ENCODE data around the gene NDUFAB1. TPM values are rescaled to one million over a fixed set of nuclear protein-coding genes. Genes with fewer than 3 reads are reported as not detected.

The NDUFAB1 gene
- total and polyA plus RNA-seq, 2 of the 13 experiments (the other 11 are each of a cell fraction or from before 2014, with no cell fraction given) = 221 to 601 TPM

DNA sequence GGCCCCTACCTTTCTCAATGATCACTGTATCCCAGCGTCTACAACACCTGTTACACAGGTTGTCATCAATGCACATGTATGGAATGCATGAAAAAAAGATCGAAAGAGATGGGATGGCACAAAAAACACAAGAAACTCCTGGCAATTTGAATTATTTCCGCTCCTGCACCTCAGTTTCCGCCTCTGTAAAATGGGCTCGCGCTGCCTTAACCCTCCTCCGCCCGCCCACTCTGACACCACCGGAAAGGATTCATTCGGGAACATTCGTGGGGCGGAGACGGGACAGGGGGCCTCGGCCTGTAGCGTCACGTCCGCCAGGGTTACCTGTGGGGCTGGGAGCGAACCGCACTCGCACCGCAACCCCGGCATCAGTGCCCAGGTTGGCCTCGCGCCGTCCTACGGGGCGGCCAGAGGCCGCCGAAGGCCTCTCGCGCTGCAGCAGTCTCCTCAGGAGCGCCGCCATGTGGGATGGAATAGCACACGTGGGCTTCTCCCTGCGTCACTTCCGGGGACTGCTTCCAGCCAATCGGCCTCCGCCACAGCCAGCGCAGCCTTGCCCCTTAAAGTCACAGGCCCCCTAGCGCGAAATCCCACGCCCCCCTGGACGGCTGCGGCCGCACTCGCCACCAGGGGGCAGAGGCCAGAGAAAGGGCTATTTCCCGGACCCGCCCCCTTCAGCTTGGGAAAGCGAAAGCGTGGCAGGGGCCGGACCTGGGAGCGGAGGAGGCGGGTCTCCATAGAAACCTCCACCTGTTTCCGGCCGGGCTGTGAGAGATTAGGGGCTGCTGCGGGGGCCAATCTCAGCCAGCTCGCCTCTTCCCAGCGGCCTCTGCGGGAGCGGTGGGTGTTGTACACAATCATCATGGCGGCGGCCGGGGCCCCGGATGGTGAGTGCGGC is 39.0 kb downstream of the NDUFAB1 start, which contains the start of the genes EARS2 and UBFD1 (continued):
- TF ChIP-seq, protein P1, sequence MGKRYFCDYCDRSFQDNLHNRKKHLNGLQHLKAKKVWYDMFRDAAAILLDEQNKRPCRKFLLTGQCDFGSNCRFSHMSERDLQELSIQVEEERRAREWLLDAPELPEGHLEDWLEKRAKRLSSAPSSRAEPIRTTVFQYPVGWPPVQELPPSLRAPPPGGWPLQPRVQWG (CRISPR knock-in tag; IDR thresholded peaks at IDR 0.05; ENCODE audit: borderline replicate concordance, low read depth) = no peak; the same call in 1 of the 2 replicates
- TF ChIP-seq CBFB (CRISPR knock-in tag; IDR thresholded peaks at IDR 0.05) (peak; percentile 90), CCDC6 (CRISPR knock-in tag; IDR thresholded peaks at IDR 0.05) (peak; percentile 88; the same call in 1 of the 2 replicates), ONECUT2 (CRISPR knock-in tag; IDR thresholded peaks at IDR 0.05) (peak; percentile 57; the same call in 1 of the 2 replicates), KLF13 (CRISPR knock-in tag; IDR thresholded peaks at IDR 0.05) (peak; percentile 94; the same call in 1 of the 2 replicates), MXI1 (IDR thresholded peaks at IDR 0.05; ENCODE audit: borderline replicate concordance, low read depth, low read length) (peak; percentile 100), ZNF121 (CRISPR knock-in tag; IDR thresholded peaks at IDR 0.05) (peak; percentile 79), KDM5B (CRISPR knock-in tag; IDR thresholded peaks at IDR 0.05; ENCODE audit: borderline replicate concordance) (peak; percentile 97), KLF9 (CRISPR knock-in tag; IDR thresholded peaks at IDR 0.05; ENCODE audit: low read depth) (peak; percentile 100), ZNF546 (CRISPR knock-in tag; conservative IDR thresholded peaks at IDR 0.05) (peak; percentile 82), ZNF841 (CRISPR knock-in tag; IDR thresholded peaks at IDR 0.05; ENCODE audit: borderline replicate concordance) (no peak; the same call in 1 of the 2 replicates), SRY (CRISPR knock-in tag; IDR thresholded peaks at IDR 0.05) (peak; percentile 78; the same call in 1 of the 2 replicates)
- TF ChIP-seq, protein P2, sequence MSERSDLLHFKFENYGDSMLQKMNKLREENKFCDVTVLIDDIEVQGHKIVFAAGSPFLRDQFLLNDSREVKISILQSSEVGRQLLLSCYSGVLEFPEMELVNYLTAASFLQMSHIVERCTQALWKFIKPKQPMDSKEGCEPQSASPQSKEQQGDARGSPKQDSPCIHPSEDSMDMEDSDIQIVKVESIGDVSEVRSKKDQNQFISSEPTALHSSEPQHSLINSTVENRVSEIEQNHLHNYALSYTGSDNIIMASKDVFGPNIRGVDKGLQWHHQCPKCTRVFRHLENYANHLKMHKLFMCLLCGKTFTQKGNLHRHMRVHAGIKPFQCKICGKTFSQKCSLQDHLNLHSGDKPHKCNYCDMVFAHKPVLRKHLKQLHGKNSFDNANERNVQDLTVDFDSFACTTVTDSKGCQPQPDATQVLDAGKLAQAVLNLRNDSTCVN (CRISPR knock-in tag; IDR thresholded peaks at IDR 0.05; ENCODE audit: borderline replicate concordance) = peak; percentile 91
- TF ChIP-seq, protein P3, sequence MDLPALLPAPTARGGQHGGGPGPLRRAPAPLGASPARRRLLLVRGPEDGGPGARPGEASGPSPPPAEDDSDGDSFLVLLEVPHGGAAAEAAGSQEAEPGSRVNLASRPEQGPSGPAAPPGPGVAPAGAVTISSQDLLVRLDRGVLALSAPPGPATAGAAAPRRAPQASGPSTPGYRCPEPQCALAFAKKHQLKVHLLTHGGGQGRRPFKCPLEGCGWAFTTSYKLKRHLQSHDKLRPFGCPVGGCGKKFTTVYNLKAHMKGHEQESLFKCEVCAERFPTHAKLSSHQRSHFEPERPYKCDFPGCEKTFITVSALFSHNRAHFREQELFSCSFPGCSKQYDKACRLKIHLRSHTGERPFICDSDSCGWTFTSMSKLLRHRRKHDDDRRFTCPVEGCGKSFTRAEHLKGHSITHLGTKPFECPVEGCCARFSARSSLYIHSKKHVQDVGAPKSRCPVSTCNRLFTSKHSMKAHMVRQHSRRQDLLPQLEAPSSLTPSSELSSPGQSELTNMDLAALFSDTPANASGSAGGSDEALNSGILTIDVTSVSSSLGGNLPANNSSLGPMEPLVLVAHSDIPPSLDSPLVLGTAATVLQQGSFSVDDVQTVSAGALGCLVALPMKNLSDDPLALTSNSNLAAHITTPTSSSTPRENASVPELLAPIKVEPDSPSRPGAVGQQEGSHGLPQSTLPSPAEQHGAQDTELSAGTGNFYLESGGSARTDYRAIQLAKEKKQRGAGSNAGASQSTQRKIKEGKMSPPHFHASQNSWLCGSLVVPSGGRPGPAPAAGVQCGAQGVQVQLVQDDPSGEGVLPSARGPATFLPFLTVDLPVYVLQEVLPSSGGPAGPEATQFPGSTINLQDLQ (CRISPR knock-in tag; IDR thresholded peaks at IDR 0.05) = peak; percentile 33; the same call in 1 of the 2 replicates
- TF ChIP-seq, protein P4, sequence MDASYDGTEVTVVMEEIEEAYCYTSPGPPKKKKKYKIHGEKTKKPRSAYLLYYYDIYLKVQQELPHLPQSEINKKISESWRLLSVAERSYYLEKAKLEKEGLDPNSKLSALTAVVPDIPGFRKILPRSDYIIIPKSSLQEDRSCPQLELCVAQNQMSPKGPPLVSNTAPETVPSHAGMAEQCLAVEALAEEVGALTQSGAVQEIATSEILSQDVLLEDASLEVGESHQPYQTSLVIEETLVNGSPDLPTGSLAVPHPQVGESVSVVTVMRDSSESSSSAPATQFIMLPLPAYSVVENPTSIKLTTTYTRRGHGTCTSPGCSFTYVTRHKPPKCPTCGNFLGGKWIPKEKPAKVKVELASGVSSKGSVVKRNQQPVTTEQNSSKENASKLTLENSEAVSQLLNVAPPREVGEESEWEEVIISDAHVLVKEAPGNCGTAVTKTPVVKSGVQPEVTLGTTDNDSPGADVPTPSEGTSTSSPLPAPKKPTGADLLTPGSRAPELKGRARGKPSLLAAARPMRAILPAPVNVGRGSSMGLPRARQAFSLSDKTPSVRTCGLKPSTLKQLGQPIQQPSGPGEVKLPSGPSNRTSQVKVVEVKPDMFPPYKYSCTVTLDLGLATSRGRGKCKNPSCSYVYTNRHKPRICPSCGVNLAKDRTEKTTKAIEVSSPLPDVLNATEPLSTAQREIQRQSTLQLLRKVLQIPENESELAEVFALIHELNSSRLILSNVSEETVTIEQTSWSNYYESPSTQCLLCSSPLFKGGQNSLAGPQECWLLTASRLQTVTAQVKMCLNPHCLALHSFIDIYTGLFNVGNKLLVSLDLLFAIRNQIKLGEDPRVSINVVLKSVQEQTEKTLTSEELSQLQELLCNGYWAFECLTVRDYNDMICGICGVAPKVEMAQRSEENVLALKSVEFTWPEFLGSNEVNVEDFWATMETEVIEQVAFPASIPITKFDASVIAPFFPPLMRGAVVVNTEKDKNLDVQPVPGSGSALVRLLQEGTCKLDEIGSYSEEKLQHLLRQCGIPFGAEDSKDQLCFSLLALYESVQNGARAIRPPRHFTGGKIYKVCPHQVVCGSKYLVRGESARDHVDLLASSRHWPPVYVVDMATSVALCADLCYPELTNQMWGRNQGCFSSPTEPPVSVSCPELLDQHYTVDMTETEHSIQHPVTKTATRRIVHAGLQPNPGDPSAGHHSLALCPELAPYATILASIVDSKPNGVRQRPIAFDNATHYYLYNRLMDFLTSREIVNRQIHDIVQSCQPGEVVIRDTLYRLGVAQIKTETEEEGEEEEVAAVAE (CRISPR knock-in tag; IDR thresholded peaks at IDR 0.05; ENCODE audit: borderline replicate concordance) = peak; percentile 88
- TF ChIP-seq, protein P5, sequence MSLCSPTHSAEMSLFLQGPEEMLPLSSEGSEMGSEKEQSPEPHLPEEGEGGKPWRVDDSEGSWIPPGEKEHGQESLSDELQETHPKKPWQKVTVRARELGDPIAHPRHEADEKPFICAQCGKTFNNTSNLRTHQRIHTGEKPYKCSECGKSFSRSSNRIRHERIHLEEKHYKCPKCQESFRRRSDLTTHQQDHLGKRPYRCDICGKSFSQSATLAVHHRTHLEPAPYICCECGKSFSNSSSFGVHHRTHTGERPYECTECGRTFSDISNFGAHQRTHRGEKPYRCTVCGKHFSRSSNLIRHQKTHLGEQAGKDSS (CRISPR knock-in tag; IDR thresholded peaks at IDR 0.05; ENCODE audit: borderline replicate concordance, low read depth) = peak; percentile 20; the same call in 1 of the 2 replicates
- TF ChIP-seq, protein P6, sequence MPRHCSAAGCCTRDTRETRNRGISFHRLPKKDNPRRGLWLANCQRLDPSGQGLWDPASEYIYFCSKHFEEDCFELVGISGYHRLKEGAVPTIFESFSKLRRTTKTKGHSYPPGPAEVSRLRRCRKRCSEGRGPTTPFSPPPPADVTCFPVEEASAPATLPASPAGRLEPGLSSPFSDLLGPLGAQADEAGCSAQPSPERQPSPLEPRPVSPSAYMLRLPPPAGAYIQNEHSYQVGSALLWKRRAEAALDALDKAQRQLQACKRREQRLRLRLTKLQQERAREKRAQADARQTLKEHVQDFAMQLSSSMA (CRISPR knock-in tag; IDR thresholded peaks at IDR 0.05) = peak; percentile 96

Data from HepG2 (cell line).